ENCODE data around the gene ENSA.
"Not testable (repeated sequence)": the region's sequence is repeated elsewhere in the genome, so short reads cannot be mapped to it uniquely, and the experiment has no call there.

The ENSA gene

DNA sequence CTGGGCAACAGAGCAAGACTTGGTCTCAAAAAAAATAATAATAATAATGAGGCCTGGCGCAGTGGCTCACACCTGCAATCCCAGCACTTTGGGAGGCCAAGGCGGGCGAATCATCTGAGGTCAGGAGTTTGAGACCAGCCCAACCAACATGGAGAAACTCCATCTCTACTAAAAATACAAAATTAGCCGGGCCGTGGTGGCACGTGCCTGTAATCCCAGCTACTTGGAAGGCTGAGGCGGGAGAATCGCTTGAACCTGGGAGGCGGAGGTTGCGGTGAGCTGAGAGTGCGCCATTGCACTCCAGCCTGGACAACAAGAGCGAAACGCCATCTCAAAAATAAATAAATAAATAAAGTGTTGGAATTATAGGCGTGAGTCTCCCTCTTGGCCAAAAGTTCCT is 47.5 kb downstream of the ENSA start:
- FAIRE-seq; DNase-seq (ENCODE audit: low spot score): not testable (repeated sequence)

DNA sequence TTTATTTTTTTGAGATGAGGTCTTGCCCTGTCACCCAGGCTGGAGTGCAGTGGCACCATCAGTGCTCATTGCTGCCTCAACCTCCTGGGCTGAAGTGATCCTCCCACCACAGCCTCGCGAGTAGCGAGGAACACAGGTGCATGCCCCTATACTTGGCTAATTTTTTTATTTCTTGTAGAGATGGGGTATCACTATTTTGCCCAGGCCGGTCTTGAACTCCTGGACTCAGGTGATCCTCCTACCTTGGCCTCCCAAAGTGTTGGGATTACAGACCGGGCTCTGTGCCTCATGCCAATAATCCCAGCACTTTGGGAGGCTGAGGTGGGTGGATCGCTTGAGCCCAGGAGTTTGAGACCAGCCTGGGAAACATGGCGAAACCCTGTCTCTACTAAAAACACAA is 48.0 kb downstream of the ENSA start:
- not testable (repeated sequence) for FAIRE-seq

GRCh38 chr1:150580966-150581365 is 48.4 kb downstream of the ENSA start:
- not testable (repeated sequence) for FAIRE-seq; DNase-seq (ENCODE audit: low spot score)

More for the DNA sequence above, 48.0 kb downstream of the ENSA start:
- DNase-seq (ENCODE audit: low spot score) = not testable (repeated sequence)

DNA sequence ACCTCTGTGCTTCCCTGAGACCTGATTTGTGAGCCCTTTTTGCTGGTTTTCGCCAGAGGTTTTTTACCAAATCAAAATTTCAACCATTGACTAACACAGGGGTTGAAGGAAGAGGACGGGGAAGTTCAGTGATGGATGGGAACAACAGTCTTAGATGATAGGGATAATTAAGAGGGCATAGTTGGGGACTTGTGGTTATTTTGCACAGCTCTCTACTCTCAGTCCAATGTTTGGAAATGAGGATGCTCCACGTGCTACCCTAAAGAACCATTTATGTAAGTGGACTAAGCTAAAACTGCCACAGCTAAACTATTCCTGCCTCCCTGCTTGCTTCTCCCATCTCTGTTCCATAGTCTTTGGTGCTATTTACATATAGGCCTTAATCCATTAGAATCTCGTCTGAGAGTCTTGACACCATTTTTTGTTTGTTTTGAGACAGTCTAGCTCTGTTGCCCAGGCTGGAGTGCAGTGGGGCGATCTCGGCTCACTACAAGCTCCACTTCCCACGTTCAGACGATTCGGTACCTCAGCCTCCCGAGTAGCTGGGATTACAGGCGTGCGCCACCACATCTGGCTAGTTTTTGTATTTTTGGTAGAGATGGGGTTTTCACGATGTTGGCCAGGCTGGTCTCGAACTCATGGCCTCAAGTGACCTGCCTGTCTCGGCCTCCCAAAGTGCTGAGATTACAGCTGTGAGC is 49.3 kb downstream of the ENSA start:
- no peak for FAIRE-seq
- no peak for DNase-seq (ENCODE audit: low spot score)

DNA sequence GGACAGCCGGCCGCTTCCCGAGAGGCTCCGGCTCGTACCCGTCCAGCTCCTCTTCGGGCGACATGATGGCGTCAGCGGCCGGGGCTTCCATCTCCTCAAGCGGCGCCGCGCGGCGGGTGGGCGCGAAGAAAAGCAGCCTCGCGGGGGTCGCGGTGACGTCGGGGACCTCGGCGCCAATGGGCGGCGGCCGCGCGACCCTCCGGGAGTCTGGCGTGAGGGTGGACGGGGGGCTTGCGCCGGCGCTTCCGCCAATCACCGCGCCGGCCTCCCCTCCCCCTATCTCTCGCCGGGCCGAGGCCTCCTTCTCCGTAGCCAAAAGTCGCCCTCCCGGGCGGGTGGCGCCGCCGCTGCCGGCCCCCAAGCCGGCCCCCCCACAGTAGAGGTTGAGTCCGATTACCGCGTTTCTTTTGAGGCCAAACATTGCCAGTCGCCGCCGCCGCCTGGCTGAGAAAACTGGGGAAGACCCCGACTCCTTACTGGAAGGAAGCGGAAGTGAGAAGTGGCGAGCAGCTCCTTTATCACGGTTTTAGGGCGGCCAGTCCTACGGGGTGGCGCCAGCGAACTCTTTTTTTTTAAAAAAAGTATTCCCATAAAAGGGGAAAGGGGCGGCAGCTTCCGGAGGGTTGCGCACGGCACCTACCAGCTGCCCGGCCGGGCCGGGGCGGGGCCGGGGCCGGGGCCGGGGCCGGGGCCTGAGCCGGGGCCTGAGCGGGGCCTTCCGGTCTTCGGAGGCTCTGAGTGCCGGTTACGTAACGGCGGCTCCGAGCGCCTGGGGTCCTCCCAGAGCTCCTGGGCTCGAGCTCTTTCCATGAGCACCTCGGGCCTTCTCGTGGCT is 50.1 kb downstream of the ENSA start, which contains the start of gene MCL1:
Gene MCL1, minus strand, starts transcription at position 501 of the 835 bp plus-strand sequence. Its CDS starts 80 bp downstream, at position 421.
- DNase-seq (ENCODE audit: low spot score) (peak; percentile 94), FAIRE-seq (no peak)

- DNase-seq (ENCODE audit: low spot score) = peak; percentile 65
- no peak for FAIRE-seq
Measured at GRCh38 chr1:150578272-150579109, 50.9 kb downstream of the ENSA start.

DNA sequence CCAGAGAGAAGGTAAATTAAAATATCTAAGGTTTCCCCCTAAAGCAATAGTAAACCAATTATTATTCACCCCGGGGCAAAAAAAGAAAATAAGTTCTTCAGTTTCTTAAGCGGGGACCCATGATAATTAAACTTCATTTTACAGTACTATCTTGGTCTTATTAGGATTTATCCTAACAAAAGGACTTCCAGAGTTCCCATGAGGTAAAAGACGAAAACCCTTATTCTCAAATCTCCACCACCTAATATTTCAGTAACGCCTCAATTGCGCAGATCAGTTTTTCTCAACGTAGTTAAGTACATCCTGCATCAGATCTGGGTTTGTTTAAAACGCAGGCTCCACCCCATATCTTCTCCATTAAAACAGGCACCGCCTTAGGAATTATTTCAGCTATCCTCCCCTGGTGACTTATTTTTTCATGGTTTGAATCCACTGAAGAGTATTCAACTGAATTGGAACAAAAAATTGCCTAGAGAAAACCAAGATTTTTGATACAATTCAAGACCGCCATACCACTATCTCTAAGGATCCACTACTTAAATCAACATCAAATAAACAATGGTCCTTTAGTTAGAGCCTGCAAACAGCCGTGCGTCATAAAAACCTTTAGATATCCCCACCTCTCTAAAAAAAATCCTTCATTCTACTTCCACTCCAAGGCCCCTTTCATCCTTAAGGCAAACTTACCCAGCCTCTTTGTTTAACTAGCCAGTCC is 51.7 kb downstream of the ENSA start:
- DNase-seq (ENCODE audit: low spot score) = no peak
- no peak for FAIRE-seq

- FAIRE-seq (no peak), DNase-seq (ENCODE audit: low spot score) (no peak)
Measured at GRCh38 chr1:150576794-150577556, 52.4 kb downstream of the ENSA start.

DNA sequence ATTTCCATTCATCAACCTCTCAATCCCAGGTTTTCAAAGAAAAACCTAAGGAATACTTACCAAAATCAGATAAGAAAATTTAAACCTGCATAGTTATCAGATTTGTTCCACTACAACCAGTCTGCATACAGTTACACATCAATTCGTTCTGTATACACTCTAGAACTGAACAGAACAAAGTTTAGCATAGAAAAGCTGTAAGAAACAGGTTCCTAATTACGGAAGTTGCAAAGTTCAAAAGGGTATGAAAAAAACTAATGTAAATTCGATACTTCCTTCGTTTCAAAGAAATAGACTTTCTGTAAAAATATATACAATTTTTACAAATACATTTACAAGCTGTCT is 53.1 kb downstream of the ENSA start:
- no peak for FAIRE-seq

GRCh38 chr1:150575518-150576366 is 53.7 kb downstream of the ENSA start:
- DNase-seq (ENCODE audit: low spot score) (no peak), FAIRE-seq (no peak)

More for the DNA sequence above, 53.1 kb downstream of the ENSA start:
- DNase-seq (ENCODE audit: low spot score) = no peak

- no peak for DNase-seq (ENCODE audit: low spot score)
- no peak for FAIRE-seq
Measured at GRCh38 chr1:150575072-150575489, 54.3 kb downstream of the ENSA start.

DNA sequence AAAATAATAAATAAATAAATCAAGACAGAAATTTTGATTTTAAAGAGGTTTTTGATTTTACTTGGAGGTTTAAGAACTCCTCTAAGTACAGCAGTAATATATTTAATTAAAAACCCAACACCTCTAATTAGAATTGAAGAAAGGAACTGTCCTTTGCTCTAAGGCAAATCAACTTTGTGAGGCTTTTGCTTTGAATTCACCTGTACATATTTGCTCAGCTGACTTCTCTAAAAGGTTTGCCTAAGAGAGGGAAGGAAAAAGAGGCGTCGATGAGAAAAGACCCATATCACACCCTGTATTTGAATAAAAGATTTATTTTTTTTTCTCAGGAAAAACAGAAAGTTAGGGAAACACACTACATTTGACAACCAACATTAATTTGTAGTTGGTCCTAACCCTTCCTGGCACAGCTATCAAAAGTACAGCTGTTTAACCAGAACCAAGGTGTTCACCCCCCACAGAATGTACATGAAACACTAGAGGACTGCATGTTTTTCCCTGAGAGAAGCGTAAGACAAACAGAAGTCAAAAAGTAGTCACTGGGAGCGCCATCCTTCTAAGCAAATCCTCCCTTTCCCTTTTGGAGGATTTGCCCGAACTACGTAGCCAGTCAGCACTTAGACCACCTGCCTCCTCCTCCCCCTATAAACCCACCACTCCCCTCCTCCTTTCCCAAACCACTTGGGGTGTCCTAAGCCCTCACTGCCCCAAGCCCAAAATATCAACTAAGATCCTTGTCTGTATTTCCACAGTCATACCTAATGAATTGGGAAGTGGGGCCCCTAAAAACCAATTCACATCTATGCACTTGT is 54.9 kb downstream of the ENSA start:
- no peak for DNase-seq (ENCODE audit: low spot score)

GRCh38 chr1:150573648-150574071 is 55.8 kb downstream of the ENSA start:
- FAIRE-seq; DNase-seq (ENCODE audit: low spot score): not testable (repeated sequence)

More for the DNA sequence above, 54.9 kb downstream of the ENSA start:
- FAIRE-seq = no peak

DNA sequence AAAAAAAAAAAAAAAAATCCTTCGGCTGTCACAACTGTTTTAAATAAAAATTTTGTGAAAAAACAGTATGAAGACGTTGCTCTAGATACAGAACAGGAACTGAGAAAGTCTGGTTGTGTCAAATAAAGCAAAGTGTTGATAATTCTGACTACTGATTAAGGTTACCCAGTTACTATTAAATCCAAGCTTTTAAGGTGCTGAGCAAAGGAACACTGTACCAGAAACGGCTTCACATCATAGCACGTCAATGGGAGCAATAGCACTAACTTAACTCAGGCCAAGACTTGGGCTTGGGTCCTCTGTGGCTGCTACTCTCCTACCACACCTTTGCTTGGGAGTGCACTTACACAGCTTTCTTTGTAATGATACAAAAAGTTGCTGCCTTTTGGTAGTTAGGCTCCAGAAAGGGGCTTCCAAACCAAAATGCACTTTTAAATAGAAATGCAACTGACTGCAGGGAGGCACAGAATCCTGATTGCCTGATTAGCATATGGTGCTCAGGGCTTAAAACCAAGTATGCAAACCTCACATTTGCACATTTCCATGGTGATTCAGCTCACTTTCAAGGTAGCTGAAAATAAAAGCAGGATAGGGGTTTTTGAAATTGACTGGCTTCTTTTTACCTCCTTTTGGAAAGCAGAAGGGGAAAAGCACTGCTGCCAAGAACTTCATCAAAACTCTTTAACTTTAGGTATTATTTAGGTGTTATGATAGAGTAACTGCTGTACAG is 56.3 kb downstream of the ENSA start:
- FAIRE-seq = no peak
- no peak for DNase-seq (ENCODE audit: low spot score)
